GM12874 (cell line): ENCODE measurements around the gene TSSK2.

ENCODE experiments used
- TF ChIP-seq, protein P1 (sequence below): IDR thresholded peaks from 2 replicates; pipeline ENCODE4 v1.5.1; 2011; ENCODE audit warnings: low read depth, mild to moderate bottlenecking, control low read depth, low read length, moderate library complexity; ENCODE audit not compliant: insufficient read depth

Gene TSSK2

DNA sequence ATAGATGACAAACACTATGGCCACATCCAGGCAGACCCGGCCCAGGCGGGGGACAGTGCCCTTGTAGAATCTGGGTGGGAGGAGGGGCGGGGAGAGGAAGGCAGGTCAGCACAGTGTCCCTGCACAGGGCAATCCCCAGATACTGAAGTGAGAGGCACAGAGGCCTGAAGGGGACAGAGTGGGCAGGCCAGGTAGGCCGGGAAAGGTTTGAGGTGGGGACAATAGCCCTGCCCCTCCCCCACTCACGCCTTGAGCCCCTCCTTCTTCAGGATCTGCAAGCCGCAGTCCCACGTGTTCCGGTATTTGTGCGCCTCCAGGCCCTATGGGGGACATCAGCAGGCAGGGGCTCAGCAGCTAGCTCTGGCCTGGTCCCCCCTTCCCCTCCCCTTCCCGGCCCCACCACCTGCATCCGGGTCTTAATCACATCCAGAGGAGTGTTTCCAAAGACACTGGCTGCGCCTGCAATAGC is 45.1 kb downstream of the TSSK2 start:
- TF ChIP-seq, protein P1, sequence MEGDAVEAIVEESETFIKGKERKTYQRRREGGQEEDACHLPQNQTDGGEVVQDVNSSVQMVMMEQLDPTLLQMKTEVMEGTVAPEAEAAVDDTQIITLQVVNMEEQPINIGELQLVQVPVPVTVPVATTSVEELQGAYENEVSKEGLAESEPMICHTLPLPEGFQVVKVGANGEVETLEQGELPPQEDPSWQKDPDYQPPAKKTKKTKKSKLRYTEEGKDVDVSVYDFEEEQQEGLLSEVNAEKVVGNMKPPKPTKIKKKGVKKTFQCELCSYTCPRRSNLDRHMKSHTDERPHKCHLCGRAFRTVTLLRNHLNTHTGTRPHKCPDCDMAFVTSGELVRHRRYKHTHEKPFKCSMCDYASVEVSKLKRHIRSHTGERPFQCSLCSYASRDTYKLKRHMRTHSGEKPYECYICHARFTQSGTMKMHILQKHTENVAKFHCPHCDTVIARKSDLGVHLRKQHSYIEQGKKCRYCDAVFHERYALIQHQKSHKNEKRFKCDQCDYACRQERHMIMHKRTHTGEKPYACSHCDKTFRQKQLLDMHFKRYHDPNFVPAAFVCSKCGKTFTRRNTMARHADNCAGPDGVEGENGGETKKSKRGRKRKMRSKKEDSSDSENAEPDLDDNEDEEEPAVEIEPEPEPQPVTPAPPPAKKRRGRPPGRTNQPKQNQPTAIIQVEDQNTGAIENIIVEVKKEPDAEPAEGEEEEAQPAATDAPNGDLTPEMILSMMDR: no peak

DNA sequence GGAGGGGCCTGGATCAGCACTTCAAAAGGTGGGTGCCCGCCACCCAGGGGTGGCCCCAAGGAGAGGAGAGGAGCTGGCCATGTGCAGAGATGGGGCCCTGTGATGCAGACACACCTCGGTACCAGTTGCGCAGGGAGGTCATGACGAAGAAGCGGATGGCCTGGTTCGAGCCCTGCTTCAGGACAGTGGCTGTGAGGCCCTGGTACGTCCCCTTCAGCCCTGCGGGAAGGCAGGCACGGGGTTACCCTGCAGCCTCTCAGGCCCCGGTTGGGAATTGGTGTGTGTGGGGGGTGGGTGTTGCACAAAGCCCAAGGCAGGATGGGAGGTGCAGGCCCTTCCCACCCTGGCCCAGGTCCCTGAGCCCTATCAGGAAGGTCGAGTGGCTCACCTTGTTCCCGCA is 45.6 kb downstream of the TSSK2 start:
- TF ChIP-seq, protein P1: no peak

DNA sequence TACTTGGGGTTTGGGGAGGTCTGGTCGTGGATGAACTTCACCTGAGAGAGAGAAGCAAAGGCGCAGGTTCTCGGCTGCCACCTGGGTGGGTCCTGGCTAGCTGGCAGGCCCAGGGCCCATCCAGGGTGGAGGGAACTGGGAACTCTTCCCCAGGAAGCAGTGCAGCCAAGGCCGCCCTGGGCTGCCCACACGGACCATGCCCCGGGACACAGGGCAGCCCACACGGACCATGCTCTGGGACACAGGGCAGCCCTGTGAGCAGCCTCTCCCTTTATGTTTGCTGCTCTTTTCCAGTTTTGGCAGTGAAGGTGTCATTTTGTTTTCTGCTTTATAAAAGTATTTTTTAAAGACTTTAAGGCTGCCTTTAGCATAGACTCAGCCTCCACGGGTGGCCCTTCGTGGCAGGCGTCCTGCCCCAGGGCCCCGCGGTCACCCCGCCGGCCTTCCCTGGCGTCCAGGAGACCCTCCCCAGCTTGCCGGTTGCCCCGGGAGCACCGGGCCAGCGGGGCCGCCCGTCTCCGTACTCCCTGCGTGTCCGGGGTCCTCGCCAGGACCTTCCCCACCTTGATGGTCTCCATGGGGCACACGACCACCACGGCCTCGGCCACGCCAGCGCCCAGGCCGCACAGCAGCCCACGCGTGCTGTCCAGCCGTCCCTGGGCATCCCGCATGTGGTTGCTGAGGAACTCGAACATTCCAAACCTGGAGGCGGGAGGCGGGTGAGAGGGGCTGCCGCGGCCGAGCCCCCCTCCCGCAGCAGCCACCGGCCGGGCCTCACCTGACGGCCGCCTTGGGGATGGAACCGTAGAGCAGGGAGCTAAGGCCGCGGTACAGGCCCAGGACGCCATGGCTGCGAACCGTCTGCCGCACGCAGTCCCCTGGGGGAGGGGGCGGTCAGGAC is 46.3 kb downstream of the TSSK2 start:
- TF ChIP-seq, protein P1: no peak

DNA sequence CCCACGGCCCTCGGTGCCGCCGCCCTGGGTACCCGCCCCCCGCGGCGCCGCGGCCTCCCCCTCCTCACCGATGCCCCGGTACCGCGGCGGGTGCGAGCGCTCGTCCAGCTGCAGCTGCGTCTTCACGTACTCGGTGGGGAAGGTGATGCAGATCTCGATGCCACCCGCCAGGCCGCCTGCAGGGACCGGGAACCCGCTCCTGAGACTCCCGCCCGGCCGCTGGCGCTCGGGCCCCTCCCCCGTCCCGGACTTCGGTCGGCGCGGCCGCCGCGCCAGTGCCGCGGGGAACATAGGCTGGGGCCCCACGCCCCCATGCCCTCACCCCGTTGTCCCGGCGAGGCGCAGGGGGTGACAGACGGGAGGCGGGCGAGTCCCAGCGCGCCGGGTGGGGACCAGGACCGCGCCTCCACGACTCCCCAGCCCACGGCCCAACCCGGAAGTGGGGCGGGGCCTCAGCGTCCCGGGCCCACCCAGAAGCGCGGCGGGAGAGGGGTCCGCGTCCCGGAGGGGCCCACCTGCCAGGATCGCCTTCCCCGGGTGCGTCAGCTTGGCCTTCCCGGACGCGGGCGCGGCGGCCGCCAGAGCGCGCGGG is 47.1 kb downstream of the TSSK2 start:
- TF ChIP-seq, protein P1: no peak

DNA sequence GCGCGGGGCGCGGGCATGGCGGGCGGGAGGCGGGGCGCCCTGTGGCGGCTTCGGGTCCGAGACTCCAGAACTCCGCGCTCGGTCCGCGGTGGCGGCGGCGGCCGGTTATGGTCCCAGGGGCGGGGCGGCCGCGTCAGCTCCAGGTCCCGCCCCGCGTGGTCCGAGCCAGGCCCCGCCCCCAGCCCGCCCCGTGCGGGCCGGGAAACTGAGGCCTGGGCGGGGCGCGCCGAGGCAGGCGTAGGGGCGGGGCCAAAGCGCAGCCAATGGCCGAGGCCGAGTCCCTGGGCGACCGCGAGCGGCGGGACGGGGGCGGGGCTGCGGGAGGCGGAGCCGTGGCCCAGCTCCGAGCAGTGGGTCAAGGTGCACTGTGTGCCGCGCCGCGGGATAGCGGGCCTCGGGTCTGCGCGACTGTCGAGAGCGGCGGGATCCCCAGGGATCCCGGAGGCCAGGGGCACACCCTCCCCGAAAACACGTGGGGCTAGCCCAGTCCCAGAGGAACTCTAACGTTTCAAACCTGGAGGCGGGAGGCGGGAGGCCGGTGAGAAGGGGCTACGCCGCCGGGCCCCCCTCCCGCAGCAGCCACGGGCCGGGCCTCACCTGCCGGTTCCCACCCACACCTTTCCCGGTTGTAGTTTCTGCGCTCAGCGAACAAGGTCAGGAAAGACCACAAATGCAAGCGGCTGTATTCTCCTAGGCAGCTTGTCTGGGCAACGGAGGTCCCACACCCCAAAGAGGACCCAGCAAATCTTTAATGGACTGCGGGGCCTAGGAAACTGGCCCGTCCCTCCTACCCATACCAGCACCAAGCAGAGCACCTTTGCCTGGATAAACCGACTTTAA is 47.8 kb downstream of the TSSK2 start, which contains the start of gene SLC25A1:
Gene SLC25A1 (minus strand): TSS at position 80 of the 840 bp plus-strand sequence. CDS start 63 bp downstream, at position 17.
- TF ChIP-seq, protein P1: no peak

DNA sequence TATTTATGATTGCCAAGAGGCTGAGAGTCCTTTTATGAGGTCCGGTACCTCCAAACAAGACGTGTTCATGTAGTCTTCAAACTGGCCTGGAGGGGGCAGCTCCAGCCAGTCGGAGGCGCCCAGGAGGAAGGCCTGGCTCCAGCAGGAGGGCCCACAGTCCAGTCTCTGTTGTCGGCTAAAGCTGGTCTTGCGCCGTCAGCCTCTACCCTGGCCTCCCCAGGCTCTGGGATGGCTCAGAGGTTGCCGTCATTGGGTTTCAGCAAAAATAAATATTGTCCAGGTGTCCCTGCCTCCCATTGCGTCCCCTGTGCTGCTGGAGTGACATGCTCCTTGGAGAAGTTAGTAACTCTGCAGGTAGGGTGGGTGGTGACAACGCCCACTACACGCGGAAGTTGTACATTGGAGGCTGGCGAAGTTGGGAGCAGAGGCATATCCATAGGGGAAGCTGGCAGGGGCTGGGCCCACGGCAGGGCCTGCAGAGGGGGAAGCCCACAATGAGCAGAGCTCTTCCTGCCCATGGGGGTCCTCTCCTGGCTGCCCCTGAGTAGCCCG is 48.5 kb downstream of the TSSK2 start:
- TF ChIP-seq, protein P1: peak; percentile 72
